Activated T-helper 1 cell treated with Interleukin-2 at 50 U/mL for 16 hours (primary cell): Measurements from ENCODE around the gene SAMSN1.

Source experiments
- DNase-seq: peaks from one replicate; pipeline ENCODE4 v3.0.0-alpha.2; 2020; ENCODE audit warnings: low read depth

SAMSN1 gene

GRCh38 chr21:14484188-14485009 is 61.7 kb downstream of the SAMSN1 start:
- no peak for DNase-seq

- no peak for DNase-seq
These were observed 62.8 kb downstream of the SAMSN1 start for GRCh38 chr21:14483296-14483695.

DNA sequence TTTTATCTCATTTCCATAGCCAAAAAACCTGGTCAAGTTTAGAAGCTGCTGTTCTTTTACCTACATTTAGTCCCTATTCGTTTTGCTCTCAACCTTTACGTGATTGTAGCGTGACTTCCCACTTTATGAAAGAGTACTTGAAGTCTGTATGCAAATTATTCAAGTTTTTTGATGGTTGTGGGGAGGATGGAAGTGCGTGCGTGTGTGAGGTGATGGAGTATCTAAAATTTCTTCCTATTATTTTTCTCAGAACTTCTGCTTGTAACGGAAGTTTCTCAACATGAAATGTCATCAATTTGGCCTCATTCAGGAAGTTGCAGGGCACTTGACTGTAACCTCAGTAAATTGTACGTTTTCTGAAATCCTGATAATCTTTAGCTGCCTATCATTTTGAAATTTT is 64.0 kb downstream of the SAMSN1 start:
- no peak for DNase-seq

DNA sequence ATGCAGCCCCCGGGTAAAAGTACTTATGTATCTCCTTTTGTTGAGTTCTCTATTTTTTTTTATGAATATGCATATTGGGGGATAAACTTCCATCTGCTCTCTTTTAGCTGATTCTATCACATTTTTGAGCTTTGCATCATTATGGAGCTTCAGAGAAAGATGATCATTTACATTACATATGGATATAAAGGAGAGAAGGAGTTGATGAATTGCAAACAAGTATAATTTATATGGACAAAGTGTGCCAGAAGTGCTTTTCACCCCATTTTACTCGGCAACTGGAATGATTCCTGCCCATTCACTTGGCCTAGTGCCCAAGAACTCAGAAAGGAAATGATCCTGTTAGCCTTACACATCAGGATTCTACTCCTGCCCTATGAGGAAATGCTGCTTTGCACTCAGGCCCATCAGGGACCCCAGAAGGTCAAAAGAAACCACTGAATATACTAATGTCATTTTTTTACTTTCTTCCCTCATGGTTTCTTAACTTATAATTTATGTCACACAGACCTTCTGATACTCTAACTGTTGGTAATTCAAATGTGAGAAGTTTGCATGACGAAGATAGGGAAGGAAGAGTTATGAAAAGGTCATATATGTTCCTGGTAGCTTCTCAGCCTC is 65.6 kb downstream of the SAMSN1 start:
- DNase-seq, result no peak

DNA sequence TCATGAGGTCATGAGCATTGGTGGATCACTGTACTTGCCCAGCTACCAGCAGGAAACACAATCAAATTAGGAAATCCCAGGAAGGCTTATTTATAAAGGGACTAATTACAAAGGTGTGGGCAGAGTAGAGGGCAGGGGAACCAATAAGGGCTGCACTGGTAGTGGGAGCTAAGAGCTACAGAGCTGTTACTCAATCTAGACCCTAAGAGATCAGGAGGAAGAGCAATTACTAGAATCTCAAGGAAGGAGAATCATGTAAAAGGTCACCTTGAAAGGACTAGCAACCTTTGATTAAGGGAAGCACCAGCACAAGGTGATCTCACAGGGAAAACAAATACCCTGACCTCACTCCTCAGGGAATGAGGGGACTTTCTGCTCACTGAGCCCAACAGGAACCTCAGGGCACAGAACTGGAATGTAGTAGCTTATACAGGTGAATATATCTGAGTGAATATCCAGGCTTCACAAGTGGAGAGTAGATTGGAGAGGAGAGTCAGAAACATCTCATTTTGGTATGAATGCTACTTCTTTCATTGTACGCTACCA is 66.8 kb downstream of the SAMSN1 start:
- no peak for DNase-seq

- DNase-seq, result no peak
These were observed 68.3 kb downstream of the SAMSN1 start for GRCh38 chr21:14477841-14478240.

GRCh38 chr21:14477133-14477532 is 69.0 kb downstream of the SAMSN1 start:
- no peak for DNase-seq

DNA sequence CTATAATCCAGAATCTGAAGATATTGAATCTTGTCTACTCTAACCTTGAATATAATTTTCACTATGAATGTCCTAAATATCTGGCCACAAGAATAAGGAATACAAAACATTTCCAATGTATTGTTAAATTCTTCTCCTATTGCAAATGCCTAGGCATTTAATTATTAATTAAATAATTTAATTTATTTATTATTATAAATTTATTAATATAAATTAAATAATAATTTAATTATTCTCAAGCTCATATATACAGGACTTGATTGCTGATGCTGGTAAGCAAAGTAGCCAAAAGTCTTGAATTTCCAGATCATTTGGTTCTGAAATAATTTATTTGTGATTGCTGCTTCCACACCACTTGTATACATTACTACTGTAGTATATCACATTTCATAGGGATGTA is 71.1 kb downstream of the SAMSN1 start:
- DNase-seq, result no peak

DNA sequence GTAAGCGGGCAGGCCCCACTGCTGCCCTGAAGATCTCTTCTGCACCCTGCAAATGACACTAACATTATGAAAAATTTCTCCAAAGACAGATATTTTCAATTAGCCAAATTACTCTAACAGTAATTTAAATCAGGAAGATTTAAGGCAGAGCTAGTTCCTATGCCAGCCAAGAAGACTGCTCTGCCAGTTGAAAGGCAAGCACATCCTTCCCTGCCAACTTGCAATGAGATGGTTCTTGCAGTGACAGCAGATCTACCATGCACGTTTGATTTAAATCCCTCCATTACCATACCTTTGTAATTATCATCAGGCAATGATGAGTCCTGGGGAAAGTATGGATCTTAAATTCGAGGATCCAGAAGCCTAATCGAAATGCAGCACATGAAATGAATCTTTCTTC is 76.5 kb downstream of the SAMSN1 start:
- no peak for DNase-seq

- no peak for DNase-seq
These were observed 79.4 kb downstream of the SAMSN1 start for GRCh38 chr21:14466715-14467114.

DNA sequence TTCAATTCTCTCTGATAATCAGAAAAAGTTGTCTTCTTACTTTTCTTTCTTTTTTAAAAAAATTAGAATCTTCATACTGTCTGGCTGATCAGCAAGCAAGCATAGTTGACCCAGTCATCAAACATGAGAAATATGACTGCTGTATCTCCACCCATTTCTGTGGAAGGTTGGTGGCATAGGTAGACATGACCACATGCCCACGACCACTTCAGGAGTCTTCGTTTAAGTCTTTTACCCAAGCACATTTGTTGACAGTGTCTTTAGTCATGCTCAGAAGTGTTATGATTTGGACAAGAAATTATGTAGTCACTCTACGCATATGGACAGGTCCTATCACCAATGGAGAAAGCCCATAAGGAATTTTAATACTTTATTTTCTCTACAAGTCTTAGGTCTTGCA is 88.4 kb downstream of the SAMSN1 start:
- DNase-seq, result no peak

DNA sequence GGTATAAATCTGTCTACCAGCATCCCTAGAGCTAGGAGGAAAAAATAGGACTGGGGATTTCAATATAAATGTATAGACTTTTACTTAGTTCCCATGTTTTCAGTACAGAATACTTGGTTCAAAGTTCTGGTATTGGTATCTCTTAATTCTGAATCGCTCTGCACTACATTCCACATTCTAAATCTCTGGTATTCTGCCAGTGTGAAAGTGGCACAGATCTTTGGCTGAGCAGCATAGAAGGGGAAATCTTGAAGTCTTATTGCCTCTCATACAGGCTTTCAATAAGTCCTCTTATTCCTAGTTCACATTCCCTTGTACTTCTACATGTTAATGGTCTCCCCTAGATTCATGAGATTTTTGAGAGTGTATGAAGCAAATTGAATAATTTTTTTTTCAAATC is 89.2 kb downstream of the SAMSN1 start:
- no peak for DNase-seq

DNA sequence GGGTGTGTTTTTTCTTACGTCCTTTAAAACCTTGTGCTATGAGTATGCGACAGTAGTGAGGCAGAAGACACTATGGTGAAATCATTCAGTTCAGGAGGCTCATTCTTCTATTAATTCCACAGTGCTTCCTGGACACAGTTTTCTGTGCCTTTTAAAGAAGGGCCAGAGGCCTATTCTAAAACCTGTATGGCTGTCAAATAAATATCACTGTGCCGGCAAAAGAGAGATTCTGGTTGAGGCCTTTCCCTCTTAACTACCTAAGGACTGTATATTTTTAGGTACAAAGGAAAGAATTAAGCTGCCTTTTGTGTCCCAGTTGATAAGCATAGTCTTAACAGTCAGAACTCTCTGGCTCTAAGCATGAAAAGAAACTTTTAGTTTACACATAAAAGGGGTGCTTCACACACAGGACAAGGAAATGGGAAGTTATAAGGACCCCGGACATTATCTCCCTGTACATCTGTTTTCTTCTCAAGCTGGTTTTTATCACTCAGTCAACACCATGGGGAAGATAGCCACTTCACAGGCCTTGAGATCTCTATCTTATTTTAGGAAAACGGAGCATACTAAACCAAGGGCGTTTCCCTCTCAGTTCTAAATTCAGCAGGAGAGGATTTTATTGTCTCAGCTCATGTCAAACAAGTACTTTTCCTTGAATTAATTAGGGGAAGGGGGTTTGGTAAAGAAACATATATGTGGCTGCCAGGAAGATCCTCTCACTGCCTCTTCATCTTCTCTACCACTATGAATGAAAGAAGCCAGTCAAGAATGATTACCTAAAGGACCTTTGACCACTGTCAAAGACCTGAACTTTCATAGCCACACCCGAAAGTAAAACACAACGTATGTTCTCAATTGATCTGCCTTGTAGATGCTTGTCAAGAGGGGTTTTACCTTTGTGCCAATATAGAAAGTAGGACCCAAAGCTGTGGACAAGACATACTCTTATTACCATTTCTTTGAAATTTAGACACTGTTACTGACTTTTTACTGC is 91.8 kb downstream of the SAMSN1 start:
- DNase-seq, result no peak

DNA sequence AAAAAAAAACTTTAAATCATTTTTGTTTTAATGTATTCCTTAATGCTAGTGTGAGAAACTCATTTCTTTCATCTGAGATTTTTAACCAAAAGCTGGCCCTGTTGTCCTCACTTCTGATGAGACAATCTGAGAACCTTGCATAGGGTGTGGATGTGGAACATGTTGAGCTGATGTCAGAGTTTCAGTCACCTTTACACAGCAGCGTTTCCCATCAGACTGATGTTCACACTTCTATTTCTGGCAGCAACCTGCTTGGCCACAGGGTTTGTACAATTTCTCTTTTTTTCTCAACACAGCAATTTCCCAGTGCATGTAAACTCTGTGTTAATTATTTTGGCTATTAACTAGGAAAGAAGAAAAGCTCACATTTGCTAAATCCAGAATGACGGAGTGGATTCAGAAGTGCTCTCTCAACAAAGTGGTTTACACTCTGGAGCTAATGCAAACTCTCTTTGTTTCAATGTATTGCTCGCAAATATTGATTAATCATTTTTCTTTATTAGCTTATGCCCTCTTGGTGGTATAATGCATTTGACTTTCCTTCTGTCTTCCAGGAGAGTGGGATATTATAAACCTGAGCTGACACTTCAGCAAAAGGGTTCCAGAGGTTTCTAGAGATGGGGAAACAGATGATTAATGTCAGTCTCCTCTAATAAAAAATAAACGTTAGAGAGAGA is 92.6 kb downstream of the SAMSN1 start:
- DNase-seq, result no peak

DNA sequence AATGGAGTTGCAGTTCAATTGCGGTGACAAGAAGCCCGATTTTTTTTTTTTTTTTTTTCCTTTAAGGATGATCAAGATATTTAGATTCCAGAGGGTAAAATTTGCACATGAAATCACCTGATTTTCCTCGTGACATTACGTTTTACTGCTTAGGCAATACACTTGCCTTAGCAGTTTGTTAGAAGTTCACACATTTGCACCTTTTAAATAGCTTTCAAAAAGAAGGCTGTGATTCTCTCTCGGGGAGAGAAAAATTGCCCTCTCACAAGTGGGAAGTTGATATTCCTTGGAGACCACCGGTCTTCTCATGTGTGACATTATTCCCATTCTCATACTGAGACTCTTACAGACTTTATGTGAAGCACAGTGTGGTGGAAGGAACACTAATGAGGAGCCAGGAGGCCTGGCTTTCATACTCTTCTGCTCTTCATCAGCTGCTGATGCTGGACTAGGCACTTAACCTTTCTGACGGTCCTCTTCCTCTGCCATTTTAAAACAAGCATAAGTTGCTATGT is 93.3 kb downstream of the SAMSN1 start:
- no peak for DNase-seq

- DNase-seq, result no peak
These were observed 93.9 kb downstream of the SAMSN1 start for GRCh38 chr21:14452031-14452726.

GRCh38 chr21:14451546-14451945 is 94.6 kb downstream of the SAMSN1 start:
- DNase-seq, result no peak

DNA sequence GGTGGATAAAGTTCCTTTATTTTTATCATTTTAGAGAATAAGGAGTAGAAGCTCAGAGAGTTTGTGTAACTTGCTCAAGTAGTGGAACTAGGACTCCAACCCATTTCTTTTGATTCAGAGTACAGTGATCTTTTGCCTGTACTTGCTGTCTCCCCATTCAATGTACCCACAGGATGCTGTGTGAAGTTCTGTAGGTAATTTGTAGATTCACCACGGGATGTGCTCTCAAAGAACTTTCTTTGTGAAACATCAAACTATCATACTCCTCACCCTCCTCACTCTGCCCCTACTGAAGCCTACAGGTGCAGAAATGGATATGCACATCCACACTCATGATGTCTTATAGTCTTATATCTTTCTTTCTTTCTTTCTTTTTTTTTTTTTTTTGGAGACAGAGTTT is 97.3 kb downstream of the SAMSN1 start:
- DNase-seq, result no peak

DNA sequence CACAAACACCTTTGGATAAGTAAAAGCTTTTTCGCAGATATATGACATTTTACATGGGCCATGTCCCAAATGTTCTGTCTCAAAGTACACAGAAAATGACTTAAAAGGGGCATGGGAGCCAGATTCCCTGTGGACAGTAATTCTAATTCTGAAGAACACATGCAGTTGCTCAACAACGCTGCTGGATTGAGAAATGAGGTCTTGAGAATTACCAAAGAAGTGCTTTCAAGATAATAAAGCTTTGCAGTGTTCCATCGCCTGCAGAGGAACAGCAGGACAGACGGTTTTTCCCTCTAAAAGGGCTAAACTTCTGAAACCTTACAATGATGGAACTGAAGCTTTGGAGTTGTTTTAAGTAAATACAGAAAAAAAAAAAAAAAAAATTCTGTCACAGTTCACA is 107.9 kb downstream of the SAMSN1 start:
- DNase-seq, result no peak

GRCh38 chr21:14435423-14435822 is 110.7 kb downstream of the SAMSN1 start:
- no peak for DNase-seq
